Measurements from ENCODE around the gene SAE1. TPM values are rescaled to one million over a fixed set of nuclear protein-coding genes. Genes with fewer than 3 reads are reported as not detected.

The SAE1 gene
- total and polyA plus RNA-seq, 2 experiments from 2014 or later = 115 to 236 TPM

GRCh38 chr19:47123406-47123805 lies 7.2 kb upstream of the SAE1 start:
- ATAC-seq (no peak), DNase-seq (ENCODE audit: low spot score) (no peak)
- no peaks in the 10 kb centered on the region for H3K36me3 Mint-ChIP-seq (ENCODE audit: low read depth)
- Histone ChIP-seq H3K9me2 (ENCODE audit: insufficient read depth) (no peaks in the 10 kb centered on the region), H3K36me3 (ENCODE audit: insufficient read depth) (no peaks in the 10 kb centered on the region), H3K4me3 (no peak overlapping the region), H4K20me1 (replicated peaks; ENCODE audit: insufficient read depth) (no peaks in the 10 kb centered on the region), H3K4me1 (ENCODE audit: insufficient read depth) (no peaks in the 10 kb centered on the region), H3F3A (replicated peaks; ENCODE audit: low read depth) (peaks cover 3% of the 10 kb centered on the region; the same call in 1 of the 2 replicates), H3K4me2 (no peak overlapping the region), H3K79me2 (replicated peaks; ENCODE audit: insufficient read depth) (no peaks in the 10 kb centered on the region), H2AFZ (no peak overlapping the region), H3K27me3 (ENCODE audit: insufficient read depth) (no peaks in the 10 kb centered on the region), H3K27ac (ENCODE audit: low read depth) (no peak overlapping the region)
- H3K4me3 Mint-ChIP-seq = no peak overlapping the region
- H3K27ac Mint-ChIP-seq = no peak overlapping the region
- H3K4me1 Mint-ChIP-seq = peaks cover 4% of the 10 kb centered on the region; the same call in 2 of the 3 replicates
- H3K9me3 Mint-ChIP-seq = no peaks in the 10 kb centered on the region
- TF ChIP-seq ZNF462 (CRISPR knock-in tag; IDR thresholded peaks at IDR 0.05) (no peak), EZH2 (IDR thresholded peaks at IDR 0.05; ENCODE audit: low read depth, unreplicated experiment) (no peak), ETS1 (IDR thresholded peaks at IDR 0.05) (no peak), CREB1 (CRISPR knock-in tag; IDR thresholded peaks at IDR 0.05; ENCODE audit: low read depth) (no peak), STAT1 (IDR thresholded peaks at IDR 0.05; ENCODE audit: unreplicated experiment) (no peak), ZNF331 (CRISPR knock-in tag; IDR thresholded peaks at IDR 0.05; ENCODE audit: low read depth) (no peak), POLR2AphosphoS5 (IDR thresholded peaks at IDR 0.05; ENCODE audit: low read depth) (no peak), REST (IDR thresholded peaks at IDR 0.05; ENCODE audit: unreplicated experiment) (no peak), JUNB (IDR thresholded peaks at IDR 0.05; ENCODE audit: unreplicated experiment) (no peak), CTCF (conservative IDR thresholded peaks at IDR 0.05; ENCODE audit: low read depth in 2 of 2) (no peak), NANOG (IDR thresholded peaks at IDR 0.05; ENCODE audit: borderline replicate concordance) (no peak), EZH2phosphoT487 (IDR thresholded peaks at IDR 0.05; ENCODE audit: unreplicated experiment) (no peak), ZNF114 (CRISPR knock-in tag; IDR thresholded peaks at IDR 0.05) (no peak)
- H3K27me3 Mint-ChIP-seq (ENCODE audit: insufficient read depth, low read depth, poor library complexity) = peaks cover 4% of the 10 kb centered on the region

All from GM23338 (cell line).